ENCODE data around the gene RBFA. TPM values are rescaled to one million over a fixed set of nuclear protein-coding genes. Genes with fewer than 3 reads are reported as not detected.
A peak's percentile ranks its signal among the peaks of the same experiment; 100 is the strongest.

The RBFA gene
- total and polyA plus RNA-seq, 2 of the 13 experiments (the other 11 are each of a cell fraction or from before 2014, with no cell fraction given): 29.7 to 42.4 TPM

DNA sequence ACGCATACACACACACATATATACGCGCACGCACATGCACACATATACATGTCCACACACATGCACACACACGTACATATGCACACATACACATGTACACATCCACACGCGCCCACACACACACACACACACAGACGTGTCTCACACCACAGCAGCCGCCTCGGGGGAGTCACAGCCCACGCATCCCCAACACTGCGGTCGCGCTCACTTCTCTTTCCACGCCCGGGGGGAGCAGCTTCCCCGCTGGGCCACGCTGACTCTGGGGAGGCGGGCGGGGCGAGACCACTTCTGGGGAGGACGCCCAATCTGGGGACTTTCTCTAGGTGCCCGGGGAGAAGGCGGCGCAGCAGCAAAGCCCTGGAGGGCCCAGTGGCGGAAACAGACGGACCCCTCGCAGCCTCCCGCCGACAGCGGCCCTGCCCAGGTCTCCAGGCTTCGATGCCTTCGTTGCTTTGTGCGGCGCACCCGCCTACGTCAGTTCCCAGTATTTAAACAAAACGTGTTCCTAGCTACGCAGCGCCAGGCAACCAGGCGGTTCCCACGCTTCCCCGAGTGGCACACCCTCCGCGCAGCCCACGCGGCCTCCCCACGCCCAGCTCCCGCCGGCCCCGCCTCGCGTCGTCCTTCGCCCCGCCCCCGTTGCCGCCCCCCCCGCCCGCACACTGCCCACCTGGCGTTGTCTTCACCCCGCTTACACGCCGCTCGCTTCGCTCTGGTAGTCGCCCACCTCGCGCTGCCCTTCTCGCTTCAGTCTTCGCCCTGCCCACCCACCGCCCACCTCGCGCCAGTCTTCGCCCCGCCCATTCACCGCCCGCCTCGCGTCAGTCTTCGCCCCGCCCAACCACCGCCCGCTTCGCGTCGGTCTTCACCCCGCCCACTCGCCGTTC is 810 bp upstream of the RBFA start (continued):
- TF ChIP-seq ARNT2 (CRISPR knock-in tag; IDR thresholded peaks at IDR 0.05; ENCODE audit: low read depth): peak; percentile 35
- TF ChIP-seq, protein P1, sequence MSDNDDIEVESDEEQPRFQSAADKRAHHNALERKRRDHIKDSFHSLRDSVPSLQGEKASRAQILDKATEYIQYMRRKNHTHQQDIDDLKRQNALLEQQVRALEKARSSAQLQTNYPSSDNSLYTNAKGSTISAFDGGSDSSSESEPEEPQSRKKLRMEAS (IDR thresholded peaks at IDR 0.05): peak; percentile 88
- no peak for TF ChIP-seq AKAP8 (CRISPR knock-in tag; IDR thresholded peaks at IDR 0.05)
- TF ChIP-seq CHCHD3 (CRISPR knock-in tag; IDR thresholded peaks at IDR 0.05): 0 out of 2 replicates have a peak, but pooled peaks have one; percentile 12
- no peak for TF ChIP-seq TOE1 (CRISPR knock-in tag; IDR thresholded peaks at IDR 0.05)
- TF ChIP-seq, protein P2, sequence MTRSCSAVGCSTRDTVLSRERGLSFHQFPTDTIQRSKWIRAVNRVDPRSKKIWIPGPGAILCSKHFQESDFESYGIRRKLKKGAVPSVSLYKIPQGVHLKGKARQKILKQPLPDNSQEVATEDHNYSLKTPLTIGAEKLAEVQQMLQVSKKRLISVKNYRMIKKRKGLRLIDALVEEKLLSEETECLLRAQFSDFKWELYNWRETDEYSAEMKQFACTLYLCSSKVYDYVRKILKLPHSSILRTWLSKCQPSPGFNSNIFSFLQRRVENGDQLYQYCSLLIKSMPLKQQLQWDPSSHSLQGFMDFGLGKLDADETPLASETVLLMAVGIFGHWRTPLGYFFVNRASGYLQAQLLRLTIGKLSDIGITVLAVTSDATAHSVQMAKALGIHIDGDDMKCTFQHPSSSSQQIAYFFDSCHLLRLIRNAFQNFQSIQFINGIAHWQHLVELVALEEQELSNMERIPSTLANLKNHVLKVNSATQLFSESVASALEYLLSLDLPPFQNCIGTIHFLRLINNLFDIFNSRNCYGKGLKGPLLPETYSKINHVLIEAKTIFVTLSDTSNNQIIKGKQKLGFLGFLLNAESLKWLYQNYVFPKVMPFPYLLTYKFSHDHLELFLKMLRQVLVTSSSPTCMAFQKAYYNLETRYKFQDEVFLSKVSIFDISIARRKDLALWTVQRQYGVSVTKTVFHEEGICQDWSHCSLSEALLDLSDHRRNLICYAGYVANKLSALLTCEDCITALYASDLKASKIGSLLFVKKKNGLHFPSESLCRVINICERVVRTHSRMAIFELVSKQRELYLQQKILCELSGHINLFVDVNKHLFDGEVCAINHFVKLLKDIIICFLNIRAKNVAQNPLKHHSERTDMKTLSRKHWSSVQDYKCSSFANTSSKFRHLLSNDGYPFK (CRISPR knock-in tag; IDR thresholded peaks at IDR 0.05; ENCODE audit: borderline replicate concordance): 0 out of 2 replicates have a peak, but pooled peaks have one; percentile 24
- TF ChIP-seq, protein P3, sequence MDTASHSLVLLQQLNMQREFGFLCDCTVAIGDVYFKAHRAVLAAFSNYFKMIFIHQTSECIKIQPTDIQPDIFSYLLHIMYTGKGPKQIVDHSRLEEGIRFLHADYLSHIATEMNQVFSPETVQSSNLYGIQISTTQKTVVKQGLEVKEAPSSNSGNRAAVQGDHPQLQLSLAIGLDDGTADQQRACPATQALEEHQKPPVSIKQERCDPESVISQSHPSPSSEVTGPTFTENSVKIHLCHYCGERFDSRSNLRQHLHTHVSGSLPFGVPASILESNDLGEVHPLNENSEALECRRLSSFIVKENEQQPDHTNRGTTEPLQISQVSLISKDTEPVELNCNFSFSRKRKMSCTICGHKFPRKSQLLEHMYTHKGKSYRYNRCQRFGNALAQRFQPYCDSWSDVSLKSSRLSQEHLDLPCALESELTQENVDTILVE (CRISPR knock-in tag; IDR thresholded peaks at IDR 0.05): 0 out of 2 replicates have a peak, but pooled peaks have one; percentile 17
- peak; percentile 46; the same call in 1 of the 2 replicates for TF ChIP-seq AHR (CRISPR knock-in tag; IDR thresholded peaks at IDR 0.05)
- no peak for TF ChIP-seq ZNF766 (CRISPR knock-in tag; IDR thresholded peaks at IDR 0.05; ENCODE audit: borderline replicate concordance)
- TF ChIP-seq, protein P4, sequence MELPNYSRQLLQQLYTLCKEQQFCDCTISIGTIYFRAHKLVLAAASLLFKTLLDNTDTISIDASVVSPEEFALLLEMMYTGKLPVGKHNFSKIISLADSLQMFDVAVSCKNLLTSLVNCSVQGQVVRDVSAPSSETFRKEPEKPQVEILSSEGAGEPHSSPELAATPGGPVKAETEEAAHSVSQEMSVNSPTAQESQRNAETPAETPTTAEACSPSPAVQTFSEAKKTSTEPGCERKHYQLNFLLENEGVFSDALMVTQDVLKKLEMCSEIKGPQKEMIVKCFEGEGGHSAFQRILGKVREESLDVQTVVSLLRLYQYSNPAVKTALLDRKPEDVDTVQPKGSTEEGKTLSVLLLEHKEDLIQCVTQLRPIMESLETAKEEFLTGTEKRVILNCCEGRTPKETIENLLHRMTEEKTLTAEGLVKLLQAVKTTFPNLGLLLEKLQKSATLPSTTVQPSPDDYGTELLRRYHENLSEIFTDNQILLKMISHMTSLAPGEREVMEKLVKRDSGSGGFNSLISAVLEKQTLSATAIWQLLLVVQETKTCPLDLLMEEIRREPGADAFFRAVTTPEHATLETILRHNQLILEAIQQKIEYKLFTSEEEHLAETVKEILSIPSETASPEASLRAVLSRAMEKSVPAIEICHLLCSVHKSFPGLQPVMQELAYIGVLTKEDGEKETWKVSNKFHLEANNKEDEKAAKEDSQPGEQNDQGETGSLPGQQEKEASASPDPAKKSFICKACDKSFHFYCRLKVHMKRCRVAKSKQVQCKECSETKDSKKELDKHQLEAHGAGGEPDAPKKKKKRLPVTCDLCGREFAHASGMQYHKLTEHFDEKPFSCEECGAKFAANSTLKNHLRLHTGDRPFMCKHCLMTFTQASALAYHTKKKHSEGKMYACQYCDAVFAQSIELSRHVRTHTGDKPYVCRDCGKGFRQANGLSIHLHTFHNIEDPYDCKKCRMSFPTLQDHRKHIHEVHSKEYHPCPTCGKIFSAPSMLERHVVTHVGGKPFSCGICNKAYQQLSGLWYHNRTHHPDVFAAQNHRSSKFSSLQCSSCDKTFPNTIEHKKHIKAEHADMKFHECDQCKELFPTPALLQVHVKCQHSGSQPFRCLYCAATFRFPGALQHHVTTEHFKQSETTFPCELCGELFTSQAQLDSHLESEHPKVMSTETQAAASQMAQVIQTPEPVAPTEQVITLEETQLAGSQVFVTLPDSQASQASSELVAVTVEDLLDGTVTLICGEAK (IDR thresholded peaks at IDR 0.05): no peak
- TF ChIP-seq, protein P4 (CRISPR knock-in tag; IDR thresholded peaks at IDR 0.05): peak; percentile 66; the same call in 1 of the 2 replicates
- TF ChIP-seq, protein P5, sequence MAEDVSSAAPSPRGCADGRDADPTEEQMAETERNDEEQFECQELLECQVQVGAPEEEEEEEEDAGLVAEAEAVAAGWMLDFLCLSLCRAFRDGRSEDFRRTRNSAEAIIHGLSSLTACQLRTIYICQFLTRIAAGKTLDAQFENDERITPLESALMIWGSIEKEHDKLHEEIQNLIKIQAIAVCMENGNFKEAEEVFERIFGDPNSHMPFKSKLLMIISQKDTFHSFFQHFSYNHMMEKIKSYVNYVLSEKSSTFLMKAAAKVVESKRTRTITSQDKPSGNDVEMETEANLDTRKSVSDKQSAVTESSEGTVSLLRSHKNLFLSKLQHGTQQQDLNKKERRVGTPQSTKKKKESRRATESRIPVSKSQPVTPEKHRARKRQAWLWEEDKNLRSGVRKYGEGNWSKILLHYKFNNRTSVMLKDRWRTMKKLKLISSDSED (CRISPR knock-in tag; IDR thresholded peaks at IDR 0.05): no peak
- TF ChIP-seq ZNF709 (CRISPR knock-in tag; IDR thresholded peaks at IDR 0.05): peak; percentile 77

All from HepG2 (cell line).